ENCODE measurements around the gene SH3RF2. TPM values are rescaled to one million over a fixed set of nuclear protein-coding genes. Genes with fewer than 3 reads are reported as not detected.
A peak's percentile ranks its signal among the peaks of the same experiment; 100 is the strongest.

SH3RF2 gene
- total RNA-seq, 4 donors from 2014 or later: 19.2 to 97.1 (median 39.1) TPM

DNA sequence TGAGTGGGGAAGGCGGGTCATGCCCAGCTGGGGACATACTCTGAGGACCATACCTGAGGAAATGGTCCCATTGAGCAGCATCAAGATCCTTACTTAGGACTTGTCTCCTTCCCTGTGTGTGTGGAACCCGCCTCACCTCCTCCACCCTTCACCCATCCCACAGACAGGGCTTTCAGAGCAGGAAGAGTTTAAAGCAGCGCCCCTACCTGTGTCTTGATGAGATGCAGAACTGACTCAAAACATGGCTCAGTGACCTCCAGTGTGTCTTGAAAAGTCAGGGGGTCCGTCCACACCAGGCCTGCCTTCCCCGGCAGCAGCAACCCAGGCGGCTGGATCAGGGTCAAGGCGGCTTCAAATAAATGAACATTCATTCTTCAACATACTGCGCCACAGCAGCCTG, 130.6 kb downstream of the SH3RF2 start:
- DNase-seq: no peak
- in situ Hi-C loops (cut with MboI; ENCODE audit: low sequenced_read_pairs in 4 of 4): loop anchor here (25.0 kb wide), 1 partner anchor 380 kb away; no protein-coding TSS in a partner anchor
- Histone ChIP-seq H3K27ac (no peak overlapping the region), H3K4me1 (peaks cover 9 to 10% of the 10 kb centered on the region in 2 donors), H3K9me3 (no peaks in the 10 kb centered on the region), H3K27me3 (no peaks in the 10 kb centered on the region), H3K4me3 (no peak overlapping the region), H3K36me3 (no peaks in the 10 kb centered on the region)
- intact Hi-C loops (cut with DNase I; ENCODE audit: low total_unique reads): no loop called here
- TF ChIP-seq, protein P1, sequence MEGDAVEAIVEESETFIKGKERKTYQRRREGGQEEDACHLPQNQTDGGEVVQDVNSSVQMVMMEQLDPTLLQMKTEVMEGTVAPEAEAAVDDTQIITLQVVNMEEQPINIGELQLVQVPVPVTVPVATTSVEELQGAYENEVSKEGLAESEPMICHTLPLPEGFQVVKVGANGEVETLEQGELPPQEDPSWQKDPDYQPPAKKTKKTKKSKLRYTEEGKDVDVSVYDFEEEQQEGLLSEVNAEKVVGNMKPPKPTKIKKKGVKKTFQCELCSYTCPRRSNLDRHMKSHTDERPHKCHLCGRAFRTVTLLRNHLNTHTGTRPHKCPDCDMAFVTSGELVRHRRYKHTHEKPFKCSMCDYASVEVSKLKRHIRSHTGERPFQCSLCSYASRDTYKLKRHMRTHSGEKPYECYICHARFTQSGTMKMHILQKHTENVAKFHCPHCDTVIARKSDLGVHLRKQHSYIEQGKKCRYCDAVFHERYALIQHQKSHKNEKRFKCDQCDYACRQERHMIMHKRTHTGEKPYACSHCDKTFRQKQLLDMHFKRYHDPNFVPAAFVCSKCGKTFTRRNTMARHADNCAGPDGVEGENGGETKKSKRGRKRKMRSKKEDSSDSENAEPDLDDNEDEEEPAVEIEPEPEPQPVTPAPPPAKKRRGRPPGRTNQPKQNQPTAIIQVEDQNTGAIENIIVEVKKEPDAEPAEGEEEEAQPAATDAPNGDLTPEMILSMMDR (IDR thresholded peaks at IDR 0.05 in 4 of 5, conservative IDR thresholded peaks at IDR 0.05 in 1 of 5): no peak
- TF ChIP-seq POLR2A (IDR thresholded peaks at IDR 0.05): no peak
- ATAC-seq: peak in 1 of 2 donors; percentile 21

DNA sequence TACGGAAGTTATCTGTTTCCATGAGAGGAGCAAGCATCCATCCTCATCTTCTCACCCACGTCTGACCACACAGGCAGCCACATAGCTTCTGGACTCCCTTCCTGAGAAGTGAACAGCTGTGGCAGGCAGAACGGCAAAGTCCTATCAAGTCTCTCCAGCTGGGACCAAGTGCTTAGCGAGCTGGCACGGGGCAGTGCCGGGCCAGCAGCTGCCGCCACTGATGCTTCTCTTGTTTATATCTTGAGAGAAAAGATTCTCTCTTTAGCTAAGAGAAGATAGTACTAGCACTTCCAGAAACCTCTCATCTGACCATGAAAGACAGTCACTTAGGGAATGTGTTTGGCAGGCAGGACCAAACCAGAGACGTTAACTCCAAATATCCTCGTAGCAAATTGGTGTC, 131.8 kb downstream of the SH3RF2 start:
- intact Hi-C loops (cut with DNase I; ENCODE audit: low total_unique reads) (no loop called here), in situ Hi-C loops (cut with MboI; ENCODE audit: low sequenced_read_pairs in 4 of 4) (loop anchor here (25.0 kb wide), 1 partner anchor 381 kb away; no protein-coding TSS in a partner anchor)
- H3K27ac ChIP-seq: no peak overlapping the region
- peaks cover 9 to 10% of the 10 kb centered on the region in 2 donors for H3K4me1 ChIP-seq
- peak; percentile 34 to 54 for ATAC-seq
- H3K27me3 ChIP-seq: no peaks in the 10 kb centered on the region
- TF ChIP-seq, protein P1 (IDR thresholded peaks at IDR 0.05 in 4 of 5, conservative IDR thresholded peaks at IDR 0.05 in 1 of 5): no peak
- TF ChIP-seq POLR2A (IDR thresholded peaks at IDR 0.05): no peak
- H3K9me3 ChIP-seq: no peaks in the 10 kb centered on the region
- no peaks in the 10 kb centered on the region for H3K36me3 ChIP-seq
- H3K4me3 ChIP-seq: no peak overlapping the region
- no peak for DNase-seq

DNA sequence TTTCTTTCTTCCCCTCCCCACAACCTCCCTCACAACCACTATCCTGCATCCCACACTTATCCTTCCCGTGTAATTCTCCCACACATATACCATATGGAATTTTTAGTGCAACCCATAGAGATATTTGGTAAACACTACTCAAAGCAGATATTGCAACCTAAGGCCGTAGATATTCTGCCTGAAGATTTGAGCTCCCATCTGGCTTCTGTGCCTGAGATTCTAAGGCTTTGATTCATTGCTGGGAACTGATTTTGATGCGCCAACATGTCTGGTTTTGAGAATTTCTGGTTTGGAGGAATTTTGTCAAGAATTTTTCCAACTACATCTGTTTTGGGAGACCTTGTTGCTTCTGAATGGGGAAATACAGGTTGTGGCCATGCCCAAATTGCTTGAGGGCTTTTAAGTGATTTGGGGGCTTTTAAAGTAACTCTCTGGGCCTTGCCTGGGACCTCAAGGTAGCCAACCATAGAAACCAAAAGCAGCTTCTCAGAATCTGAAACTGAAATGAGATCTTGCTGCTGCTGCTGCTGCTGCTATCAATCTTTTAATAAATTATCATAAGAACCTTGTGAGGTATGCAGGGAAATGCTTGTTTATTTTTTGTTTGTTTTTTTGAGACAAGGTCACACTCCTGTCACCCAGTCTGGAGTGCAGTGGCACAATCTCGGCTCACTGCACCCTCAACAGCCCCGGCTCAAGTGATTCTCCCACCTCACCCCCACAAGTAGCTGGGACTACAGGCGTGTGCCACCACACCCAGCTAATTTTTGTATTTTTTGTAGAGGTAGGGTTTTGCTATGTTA, 132.8 kb downstream of the SH3RF2 start:
- no peaks in the 10 kb centered on the region for H3K9me3 ChIP-seq
- intact Hi-C loops (cut with DNase I; ENCODE audit: low total_unique reads): no loop called here
- no peaks in the 10 kb centered on the region for H3K36me3 ChIP-seq
- H3K27me3 ChIP-seq: no peaks in the 10 kb centered on the region
- peaks cover 9 to 10% of the 10 kb centered on the region in 2 donors for H3K4me1 ChIP-seq
- ATAC-seq (no peak), DNase-seq (no peak)
- H3K4me3 ChIP-seq: no peak overlapping the region
- no peak overlapping the region for H3K27ac ChIP-seq
- in situ Hi-C loops (cut with MboI; ENCODE audit: low sequenced_read_pairs in 4 of 4): loop anchor here (25.0 kb wide), 1 partner anchor 382 kb away; no protein-coding TSS in a partner anchor
- TF ChIP-seq, protein P1 (IDR thresholded peaks at IDR 0.05 in 4 of 5, conservative IDR thresholded peaks at IDR 0.05 in 1 of 5): no peak
- TF ChIP-seq POLR2A (IDR thresholded peaks at IDR 0.05): no peak

DNA sequence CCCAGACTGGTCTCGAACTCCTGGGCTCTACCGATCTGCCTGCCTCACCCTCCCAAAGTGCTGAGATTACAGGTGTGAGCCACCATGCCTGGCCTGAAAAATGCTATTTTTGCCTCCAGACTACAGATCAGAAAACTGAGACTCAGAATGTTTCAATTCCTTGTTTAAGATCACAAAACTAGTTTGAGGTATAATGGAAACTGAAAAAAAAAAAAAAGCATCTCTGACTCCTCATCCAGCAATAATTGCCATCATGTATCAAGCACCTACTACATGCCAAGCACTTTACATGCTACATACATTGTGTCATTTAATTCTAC, 133.4 kb downstream of the SH3RF2 start:
- H3K4me1 ChIP-seq: peaks cover 9 to 10% of the 10 kb centered on the region in 2 donors
- DNase-seq (no peak), ATAC-seq (no peak)
- in situ Hi-C loops (cut with MboI; ENCODE audit: low sequenced_read_pairs in 4 of 4): loop anchor here (25.0 kb wide), 1 partner anchor 382 kb away; no protein-coding TSS in a partner anchor
- no peaks in the 10 kb centered on the region for H3K36me3 ChIP-seq
- TF ChIP-seq, protein P1 (IDR thresholded peaks at IDR 0.05 in 4 of 5, conservative IDR thresholded peaks at IDR 0.05 in 1 of 5): no peak
- TF ChIP-seq POLR2A (IDR thresholded peaks at IDR 0.05): no peak
- no peaks in the 10 kb centered on the region for H3K27me3 ChIP-seq
- H3K4me3 ChIP-seq: no peak overlapping the region
- H3K27ac ChIP-seq: no peak overlapping the region
- intact Hi-C loops (cut with DNase I; ENCODE audit: low total_unique reads): no loop called here
- no peaks in the 10 kb centered on the region for H3K9me3 ChIP-seq
